HL-60 (cell line): ENCODE data around the gene REP15.

Experiments used
- DNase-seq, 2 experiments: peaks; one replicate each; pipeline ENCODE4 v3.0.0-alpha.2; 2010 to 2020; ENCODE audit warnings: low read depth in 1 of 2, low spot score in 1 of 2
- H3K27ac ChIP-seq: fragments of 250-450 bp; sonication (Bioruptor Pico); replicated peaks from 2 replicates; pipeline ENCODE4 v1.5.1; 2020; ENCODE audit warnings: mild to moderate bottlenecking, moderate library complexity
- H3K27me3 ChIP-seq: fragments of 250-450 bp; sonication (Bioruptor Pico); 2 replicates; pipeline ENCODE4 v1.5.1; 2021; ENCODE audit warnings: mild to moderate bottlenecking, moderate library complexity; ENCODE audit not compliant: insufficient read depth, poor library complexity, severe bottlenecking
- H3K4me3 ChIP-seq: replicated peaks from 2 replicates; pipeline ENCODE4 v1.5.1; 2011; ENCODE audit warnings: mild to moderate bottlenecking, control low read depth, low read length; ENCODE audit not compliant: insufficient read depth
- CTCF ChIP-seq: IDR thresholded peaks from one replicate; pipeline ENCODE4 v1.5.1; 2011; ENCODE audit warnings: low read length, control low read depth, inconsistent platforms; ENCODE audit not compliant: insufficient read depth
- GABPA ChIP-seq: IDR thresholded peaks from 2 replicates; pipeline ENCODE4 v1.6.1; 2012; ENCODE audit warnings: low read depth
- POLR2AphosphoS5 ChIP-seq: IDR thresholded peaks from 2 replicates; pipeline ENCODE4 v1.6.1; 2012; ENCODE audit warnings: low read depth
- REST ChIP-seq: IDR thresholded peaks from 2 replicates; pipeline ENCODE4 v1.6.1; 2012; ENCODE audit warnings: low read depth; ENCODE audit not compliant: insufficient replicate concordance
- SPI1 ChIP-seq: IDR thresholded peaks from 2 replicates; pipeline ENCODE4 v1.6.1; 2012; ENCODE audit warnings: low read depth, mild to moderate bottlenecking, borderline replicate concordance

The REP15 gene

GRCh38 chr12:27711967-27712366 is 15.7 kb downstream of the REP15 start:
- Histone ChIP-seq H3K27ac (peak overlapping the region; percentile 82), H3K27me3 (no peaks in the 10 kb centered on the region), H3K4me3 (peak overlapping the region; percentile 99)
- DNase-seq = peak; percentile 40 to 67
- no peak for TF ChIP-seq REST
- TF ChIP-seq SPI1 = peak; percentile 60; the same call in 1 of the 2 replicates

- no peak overlapping the region for H3K27ac ChIP-seq
- no peak for DNase-seq
- TF ChIP-seq SPI1 = no peak
- no peak for TF ChIP-seq POLR2AphosphoS5
- no peak for TF ChIP-seq REST
- TF ChIP-seq CTCF = no peak
- TF ChIP-seq GABPA = no peak
- no peaks in the 10 kb centered on the region for H3K27me3 ChIP-seq
- no peak overlapping the region for H3K4me3 ChIP-seq
Measured at GRCh38 chr12:27723212-27723611, 27.0 kb downstream of the REP15 start.

- no peak for TF ChIP-seq REST
- TF ChIP-seq POLR2AphosphoS5 = no peak
- TF ChIP-seq CTCF = no peak
- TF ChIP-seq GABPA = no peak
- TF ChIP-seq SPI1 = no peak
- Histone ChIP-seq H3K4me3 (no peak overlapping the region), H3K27ac (no peak overlapping the region), H3K27me3 (no peaks in the 10 kb centered on the region)
- no peak for DNase-seq
Measured at GRCh38 chr12:27730097-27730588, 33.9 kb downstream of the REP15 start.
